ENCODE data around the gene MAP3K12.
"Not testable (repeated sequence)": the region's sequence is repeated elsewhere in the genome, so short reads cannot be mapped to it uniquely, and the experiment has no call there.

MAP3K12 gene

GRCh38 chr12:53495903-53496751 is 3.1 kb downstream of the MAP3K12 start:
- DNase-seq (ENCODE audit: extremely low spot score, insufficient read length, low read depth) (no peak), FAIRE-seq (no peak)

DNA sequence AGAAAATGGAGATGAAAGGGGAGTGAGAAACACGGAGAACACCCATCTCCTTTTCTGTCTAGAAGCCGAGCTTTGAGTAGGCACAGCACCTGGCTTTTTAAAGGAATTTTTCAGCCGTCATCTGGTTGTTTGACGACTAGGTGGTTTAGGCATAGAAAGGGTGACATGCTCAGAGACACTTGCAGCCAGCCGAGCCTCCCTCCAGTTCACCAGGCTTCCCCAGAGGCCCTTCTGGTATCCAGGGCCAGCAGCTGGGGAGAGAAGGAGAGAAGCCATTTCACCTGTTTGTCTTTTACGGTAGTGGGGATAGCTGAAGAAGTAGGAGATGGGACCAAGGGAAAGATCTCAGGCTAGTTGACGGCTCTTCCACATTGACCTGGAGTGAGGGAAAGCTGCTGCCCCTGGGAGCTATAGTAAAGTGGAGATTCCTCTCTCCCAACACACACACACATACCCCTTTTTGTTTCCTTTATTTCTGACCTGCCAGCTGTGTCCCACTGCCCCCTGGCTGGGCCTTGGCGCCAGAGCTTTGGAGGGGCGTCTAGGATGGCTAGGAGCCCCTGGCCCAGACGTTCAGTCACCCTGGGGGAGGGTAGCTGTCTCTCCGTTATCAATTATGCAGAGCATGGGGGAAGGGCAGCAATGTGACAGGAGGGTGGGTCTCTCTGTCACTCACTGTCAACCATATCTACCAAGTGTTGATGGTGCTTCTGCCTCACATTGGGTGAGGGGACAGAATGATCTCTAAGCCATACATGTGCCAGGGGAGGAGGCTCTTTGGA is 5.5 kb downstream of the MAP3K12 start:
- DNase-seq (ENCODE audit: extremely low spot score, insufficient read length, low read depth) (no peak), FAIRE-seq (no peak)

- FAIRE-seq (peak; percentile 90), DNase-seq (ENCODE audit: extremely low spot score, insufficient read length, low read depth) (peak; percentile 81)
Observed at GRCh38 chr12:53492830-53493609, 6.2 kb downstream of the MAP3K12 start.

- DNase-seq (ENCODE audit: extremely low spot score, insufficient read length, low read depth) (no peak), FAIRE-seq (no peak)
Observed at GRCh38 chr12:53492188-53492587, 7.1 kb downstream of the MAP3K12 start.

DNA sequence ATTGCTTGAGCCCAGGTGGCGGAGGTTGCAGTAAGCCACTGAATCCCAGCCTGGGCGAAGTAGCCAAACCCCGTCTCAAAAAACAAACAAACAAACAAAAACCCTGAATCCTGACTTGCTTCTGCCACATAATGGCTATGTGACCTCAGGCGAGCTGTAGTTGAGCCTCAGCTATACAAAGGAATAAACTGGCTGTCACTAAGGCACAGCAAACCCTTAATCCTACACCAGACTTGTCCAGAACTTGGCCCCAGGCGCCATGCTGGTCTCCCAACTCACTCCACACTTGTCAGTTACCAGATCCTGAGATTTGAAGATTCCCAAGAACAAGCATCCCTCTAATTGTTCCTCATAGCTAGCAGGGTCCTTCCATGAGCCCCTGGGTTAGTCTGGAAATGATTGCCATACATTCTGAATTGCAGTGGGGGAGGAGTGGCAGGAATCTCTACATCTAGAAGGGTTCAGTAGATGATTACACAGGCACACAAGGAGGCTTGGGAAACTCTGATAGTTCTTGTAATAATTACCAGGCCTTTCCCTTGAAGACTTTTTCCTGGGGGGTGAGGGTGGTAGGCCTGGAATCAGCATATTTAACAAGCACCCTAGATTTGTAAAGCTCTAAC is 9.9 kb downstream of the MAP3K12 start:
- no peak for FAIRE-seq

DNA sequence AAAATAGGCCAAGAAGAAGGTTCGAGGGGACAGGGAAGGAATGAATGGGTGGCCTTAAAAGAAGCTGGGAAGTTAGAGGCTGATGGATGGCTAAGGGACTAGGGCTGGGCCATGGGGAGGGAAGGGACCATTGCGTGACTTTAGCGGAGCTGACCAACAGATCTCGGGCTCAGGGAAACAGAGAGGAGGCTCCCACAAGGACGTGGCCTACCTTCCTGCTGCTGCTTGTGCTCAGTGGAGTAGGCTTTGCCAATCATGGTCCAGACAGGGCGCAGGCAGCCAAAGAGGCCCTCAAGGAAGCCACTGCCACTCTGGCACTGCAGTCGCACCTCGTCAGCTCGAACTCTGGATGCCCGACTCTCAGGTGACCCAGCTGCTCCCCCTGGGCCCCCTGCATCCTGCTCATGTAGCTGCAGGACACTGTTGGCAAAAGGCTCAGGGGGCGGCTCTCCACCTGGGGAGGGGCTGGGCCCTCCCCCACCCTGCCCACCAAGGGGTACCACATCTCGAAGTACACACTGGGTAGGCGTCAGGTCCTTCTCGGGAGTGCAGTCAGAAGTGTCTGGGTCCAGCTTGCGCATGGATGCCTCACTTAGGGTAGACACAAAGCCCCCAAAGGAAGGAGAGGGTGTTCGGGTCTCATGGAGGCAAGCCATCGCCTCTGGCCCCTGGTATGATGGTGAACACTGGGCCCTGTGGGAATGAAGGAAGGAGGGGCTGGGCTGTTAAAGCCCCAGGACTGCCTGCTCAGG is 12.3 kb downstream of the MAP3K12 start:
- no peak for FAIRE-seq

More for the DNA sequence above, 9.9 kb downstream of the MAP3K12 start:
- no peak for DNase-seq (ENCODE audit: extremely low spot score, insufficient read length, low read depth)

GRCh38 chr12:53485955-53486735 is 13.1 kb downstream of the MAP3K12 start:
- FAIRE-seq = no peak
- no peak for DNase-seq (ENCODE audit: extremely low spot score, insufficient read length, low read depth)

More for the DNA sequence above, 12.3 kb downstream of the MAP3K12 start:
- DNase-seq (ENCODE audit: extremely low spot score, insufficient read length, low read depth) = no peak

DNA sequence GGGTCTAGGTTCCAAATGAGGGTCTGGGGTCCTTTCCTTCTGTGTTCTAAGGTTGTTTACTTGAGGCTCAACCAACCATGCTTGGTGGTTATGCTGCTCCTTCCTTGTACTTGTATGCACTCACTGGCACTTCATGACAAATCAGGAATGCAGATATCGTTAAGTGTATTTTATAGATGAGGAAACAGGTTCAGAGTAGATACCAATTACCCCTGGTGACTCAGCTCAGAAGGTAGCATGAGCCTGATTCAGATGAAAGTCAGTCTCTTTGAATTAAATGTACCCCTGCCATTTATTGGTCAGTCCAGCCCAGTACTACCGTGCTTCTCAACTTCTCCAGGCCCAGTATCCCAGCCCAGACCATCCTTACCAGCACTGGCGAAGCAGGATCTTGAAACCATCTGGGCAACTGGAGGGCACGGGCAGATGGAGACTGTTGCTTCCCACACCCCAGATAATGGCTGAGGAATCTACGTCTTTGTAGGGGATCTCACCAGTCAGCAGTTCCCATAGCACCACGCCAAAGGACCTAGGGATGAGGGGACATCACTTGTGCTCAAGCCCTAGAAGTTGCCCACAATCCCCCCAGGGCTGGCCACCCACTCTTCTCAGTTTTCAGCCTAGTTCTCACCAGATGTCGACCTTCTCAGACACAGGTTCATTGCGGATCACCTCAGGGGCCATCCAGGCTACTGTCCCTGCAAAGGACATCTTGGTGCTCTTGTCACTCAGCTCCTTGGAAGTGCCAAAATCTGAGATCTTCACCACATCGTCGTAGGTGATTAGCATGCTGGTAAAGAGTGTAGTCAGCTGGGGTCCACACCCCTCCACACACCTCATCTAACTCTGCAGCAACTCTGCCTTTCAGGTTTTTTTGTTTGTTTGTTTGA is 14.3 kb downstream of the MAP3K12 start:
- DNase-seq (ENCODE audit: extremely low spot score, insufficient read length, low read depth) (no peak), FAIRE-seq (no peak)

DNA sequence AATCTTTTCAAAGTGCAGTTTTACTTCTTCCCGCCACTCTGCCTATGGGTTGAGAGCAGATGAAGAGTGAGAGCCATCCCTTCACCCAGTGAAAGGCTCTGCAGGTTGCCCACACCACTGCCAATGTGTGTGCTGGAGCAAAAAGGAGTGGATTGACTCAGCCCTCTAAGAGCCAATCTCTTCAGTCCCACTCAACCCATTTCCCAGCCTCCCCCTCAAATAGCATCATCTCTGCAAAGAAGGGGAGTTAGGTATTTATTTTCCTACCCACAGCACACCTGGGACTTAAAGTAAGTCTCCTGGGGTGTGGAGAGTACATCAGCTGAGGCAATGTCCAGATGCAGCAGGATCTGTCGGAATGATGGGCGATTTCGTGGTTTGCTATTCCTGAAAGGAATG is 15.3 kb downstream of the MAP3K12 start:
- FAIRE-seq = no peak
- DNase-seq (ENCODE audit: extremely low spot score, insufficient read length, low read depth) = no peak

DNA sequence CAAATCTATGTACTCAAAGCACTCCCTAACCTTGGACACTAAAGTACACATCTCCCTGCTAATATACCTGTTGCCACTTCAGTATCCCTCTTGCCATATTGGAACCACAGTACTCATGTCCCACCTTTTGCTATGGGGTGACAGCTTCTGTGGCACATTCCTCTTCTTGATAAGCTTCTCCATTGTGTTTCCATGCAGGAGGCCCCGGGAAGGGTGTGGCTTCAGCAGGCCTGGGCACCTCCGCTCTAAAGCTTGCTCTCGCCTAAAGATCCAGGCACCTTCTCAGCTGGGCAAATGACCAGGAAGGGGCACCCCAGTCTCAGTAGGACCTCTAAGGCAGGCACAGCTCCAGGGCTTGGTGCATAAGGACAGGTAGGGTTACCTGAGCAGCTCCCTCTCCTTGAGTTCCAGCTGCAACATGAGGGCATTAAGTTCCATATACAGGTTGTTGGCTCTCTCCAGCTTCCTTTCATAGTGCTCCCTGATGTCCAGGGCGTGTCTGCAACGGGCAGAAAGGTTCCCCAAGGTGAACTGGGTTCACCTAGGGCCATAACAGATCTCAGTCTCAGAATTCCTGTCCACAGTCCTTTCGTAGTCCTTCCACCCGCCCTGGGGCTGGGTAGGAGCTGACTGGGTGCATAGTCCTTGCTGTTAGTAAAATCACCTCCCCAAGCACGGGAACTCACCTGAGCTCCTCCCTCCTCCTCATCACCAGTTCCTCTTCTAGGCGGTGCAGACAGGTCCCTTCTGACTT is 15.9 kb downstream of the MAP3K12 start:
- DNase-seq (ENCODE audit: extremely low spot score, insufficient read length, low read depth) (no peak), FAIRE-seq (no peak)

- no peak for FAIRE-seq
- DNase-seq (ENCODE audit: extremely low spot score, insufficient read length, low read depth) = no peak
Observed at GRCh38 chr12:53482626-53483168, 16.6 kb downstream of the MAP3K12 start.

GRCh38 chr12:53481939-53482586 is 17.2 kb downstream of the MAP3K12 start:
- DNase-seq (ENCODE audit: extremely low spot score, insufficient read length, low read depth) (no peak), FAIRE-seq (no peak)

GRCh38 chr12:53481458-53481857 is 17.8 kb downstream of the MAP3K12 start:
- not testable (repeated sequence) for DNase-seq (ENCODE audit: extremely low spot score, insufficient read length, low read depth); FAIRE-seq

- FAIRE-seq (no peak), DNase-seq (ENCODE audit: extremely low spot score, insufficient read length, low read depth) (no peak)
Observed at GRCh38 chr12:53480491-53481442, 18.5 kb downstream of the MAP3K12 start.

DNA sequence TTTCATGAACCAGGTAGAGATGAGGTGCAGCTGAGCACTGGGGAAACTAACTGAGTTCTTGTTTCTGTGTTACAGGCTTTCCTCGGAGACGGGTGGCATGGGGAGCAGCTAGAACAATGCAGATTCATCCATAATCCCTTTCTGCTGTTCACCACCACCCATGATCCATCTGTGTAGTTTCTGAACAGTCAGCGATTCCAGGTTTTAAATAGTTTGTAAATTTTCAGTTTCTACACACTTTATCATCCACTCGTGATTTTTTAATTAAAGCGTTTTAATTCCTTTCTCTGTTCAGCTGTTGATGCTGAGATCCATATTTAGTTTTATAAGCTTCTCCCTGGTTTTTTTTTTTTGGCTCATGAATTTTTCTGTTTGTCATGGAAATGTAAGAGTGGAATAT is 19.9 kb downstream of the MAP3K12 start:
- FAIRE-seq = no peak

More for the DNA sequence above, 19.9 kb downstream of the MAP3K12 start:
- DNase-seq (ENCODE audit: extremely low spot score, insufficient read length, low read depth) = no peak
